ENCODE results near the gene PER1. TPM values are rescaled to one million over a fixed set of nuclear protein-coding genes. Genes with fewer than 3 reads are reported as not detected.

The PER1 gene
- total and polyA plus RNA-seq, 2 of the 8 experiments (the other 6 are each of a cell fraction or from before 2014, with no cell fraction given), result 9.6 to 38.0 TPM

GRCh38 chr17:8162233-8162996 is 10.2 kb upstream of the PER1 start, which contains the start of gene VAMP2:
Gene VAMP2 (minus strand): TSS chr17:8162948. CDS start chr17:8162879, 69 bp downstream.
- H3K9me3 ChIP-seq (ENCODE audit: insufficient read depth in 2 of 2, low read depth in 1 of 2, low read length in 1 of 2), result no peaks in the 10 kb centered on the region
- POLR2A ChIA-PET (ENCODE audit: partially characterized antibody), result interaction anchor here (0.7 to 15.7 kb wide), 10 partner anchors 8 to 83 kb away, joined by 3 to 289 read pairs (median 4); partner anchors contain the start of genes AURKB, BORCS6, PER1 and TMEM107
- H3K4me1 ChIP-seq (replicated peaks in 1 of 4; ENCODE audit: control insufficient read depth in 3 of 4, insufficient read depth in 4 of 4, low read length in 3 of 4), result peaks cover 4 to 25% (median 21%) of the 10 kb centered on the region in 4 experiments
- H3K56ac ChIP-seq (replicated peaks; ENCODE audit: insufficient read length, low read depth, low read length), result peak within 1 kb of the TSS; percentile 99
- H4K91ac ChIP-seq (replicated peaks; ENCODE audit: insufficient read length, low read length), result peak within 1 kb of the TSS; percentile 100
- peaks cover 8 to 9% of the 10 kb centered on the region in 2 experiments for H4K20me1 ChIP-seq (replicated peaks in 1 of 2; ENCODE audit: control insufficient read depth in 1 of 2, insufficient read depth in 2 of 2, low read length in 2 of 2)
- peak within 1 kb of the TSS; percentile 94; the same call in 1 of the 2 replicates for H2BK15ac ChIP-seq (ENCODE audit: low read length)
- H3K36me3 ChIP-seq (ENCODE audit: control insufficient read depth in 2 of 4, insufficient read depth in 4 of 4, low read length in 3 of 4), result peaks cover 0 to 10% (median 5%) of the 10 kb centered on the region in 4 experiments; a peak in 6 of 8 replicates
- H3K4me2 ChIP-seq (ENCODE audit: insufficient read depth in 1 of 2, low read depth in 2 of 2, low read length in 2 of 2), result peak within 1 kb of the TSS; percentile 85 to 98
- peak within 1 kb of the TSS; percentile 94 to 100 (median 97) for H3K9ac ChIP-seq (replicated peaks in 1 of 4; ENCODE audit: extremely low read depth in 1 of 4, low read depth in 3 of 4, low read length in 3 of 4)
- H2BK120ac ChIP-seq (replicated peaks; ENCODE audit: low read depth, low read length), result peak within 1 kb of the TSS; percentile 95
- H3K79me2 ChIP-seq (ENCODE audit: control insufficient read depth in 1 of 2, insufficient read depth in 2 of 2, low read length in 2 of 2), result peaks cover 0 to 15% of the 10 kb centered on the region in 2 experiments; a peak in 2 of 4 replicates
- peak within 1 kb of the TSS; percentile 99 for H2AK5ac ChIP-seq (ENCODE audit: low read depth, low read length)
- H3K4ac ChIP-seq (replicated peaks; ENCODE audit: insufficient read length, low read depth, low read length), result peak within 1 kb of the TSS; percentile 100
- no peak within 1 kb of the TSS for H3K23ac ChIP-seq (ENCODE audit: insufficient read length)
- H2BK20ac ChIP-seq (ENCODE audit: low read length), result no peak within 1 kb of the TSS
- peak within 1 kb of the TSS; percentile 99 for H3K27ac ChIP-seq (ENCODE audit: low read depth, low read length)
- no peaks in the 10 kb centered on the region for H3K27me3 ChIP-seq (replicated peaks in 1 of 4; ENCODE audit: control insufficient read depth in 3 of 4, extremely low read depth in 1 of 4, insufficient read depth in 3 of 4, low read length in 3 of 4)
- CTCF ChIA-PET (ENCODE audit: partially characterized antibody), result interaction anchor here (7.7 to 10.3 kb wide), 2 partner anchors 19 to 42 kb away, joined by 54 to 133 read pairs; partner anchors contain the start of gene ALOXE3
- H2BK5ac ChIP-seq (ENCODE audit: low read depth, low read length), result peak within 1 kb of the TSS; percentile 100
- peak within 1 kb of the TSS; percentile 100 for H3K18ac ChIP-seq (ENCODE audit: extremely low read depth, low read length)
- H4K5ac ChIP-seq (ENCODE audit: insufficient read length, low read depth, low read length), result peak within 1 kb of the TSS; percentile 99
- peaks cover 16% of the 10 kb centered on the region for H3K23me2 ChIP-seq (ENCODE audit: low read depth, low read length)
- FAIRE-seq (no peak), DNase-seq (ENCODE audit: low read depth in 1 of 2, low spot score in 2 of 2) (no peak)
- peak within 1 kb of the TSS; percentile 100 for H4K8ac ChIP-seq (ENCODE audit: extremely low read depth, insufficient read depth, low read length)
- H2BK12ac ChIP-seq (ENCODE audit: low read depth, low read length), result peak within 1 kb of the TSS; percentile 98
- peak within 1 kb of the TSS; percentile 100 for H3K14ac ChIP-seq (ENCODE audit: insufficient read length)
- H3K79me1 ChIP-seq (ENCODE audit: low read depth, low read length), result peaks cover 8% of the 10 kb centered on the region
- H3K4me3 ChIP-seq (ENCODE audit: extremely low read depth in 1 of 4, insufficient read depth in 2 of 4, low read depth in 3 of 4, low read length in 4 of 4), result peak within 1 kb of the TSS; percentile 88 to 98 (median 93)
- WGBS, 2 experiments (ENCODE audit: extremely low coverage in 1 of 2, insufficient coverage in 1 of 2, insufficient read length in 1 of 2, insufficient replicate concordance in 2 of 2, low coverage in 1 of 2, low lambda C conversion rate in 2 of 2, missing lambda C conversion rate in 1 of 2), result 1% methylated on average over 47 of the region's 75 CpGs; no CpG with 5 or more reads in 1 of the 2 experiments
- H2AFZ ChIP-seq (ENCODE audit: low read length), result peak within 1 kb of the TSS; percentile 55; the same call in 1 of the 2 replicates
- TF ChIP-seq POU5F1 (IDR thresholded peaks at IDR 0.05; ENCODE audit: low read depth, low read length) (no peak), TAF7 (optimal IDR thresholded peaks at IDR 0.05; ENCODE audit: borderline replicate concordance, low read depth, low read length) (no peak), HDAC6 (IDR thresholded peaks at IDR 0.05; ENCODE audit: low read depth, low read length) (no peak), TEAD4 (IDR thresholded peaks at IDR 0.05; ENCODE audit: low read depth, low read length) (no peak), YY1 (IDR thresholded peaks at IDR 0.05; ENCODE audit: low read depth, low read length) (peak; percentile 94), POLR2A (IDR thresholded peaks at IDR 0.05; ENCODE audit: control extremely low read depth in 1 of 2, low read depth in 2 of 2, low read length in 2 of 2) (peak; percentile 18 to 70; a peak in 2 of 3 replicates), ASH2L (IDR thresholded peaks at IDR 0.05; ENCODE audit: low read length) (no peak), CEBPB (IDR thresholded peaks at IDR 0.05; ENCODE audit: low read depth, low read length) (no peak), RNF2 (IDR thresholded peaks at IDR 0.05; ENCODE audit: borderline replicate concordance, low read depth, low read length, missing control alignments, poor library complexity, severe bottlenecking) (no peak), MAX (IDR thresholded peaks at IDR 0.05) (peak; percentile 23; the same call in 1 of the 2 replicates)

All from H1 (cell line).